LNCAP (cell line): ENCODE data around the gene VWA3B.

ENCODE experiments used
- TF ChIP-seq, protein P1 (sequence below): fragments of 450-650 bp; IDR thresholded peaks from 2 replicates; pipeline ENCODE4 v1.5.1; 2017; ENCODE audit warnings: mild to moderate bottlenecking

VWA3B gene

DNA sequence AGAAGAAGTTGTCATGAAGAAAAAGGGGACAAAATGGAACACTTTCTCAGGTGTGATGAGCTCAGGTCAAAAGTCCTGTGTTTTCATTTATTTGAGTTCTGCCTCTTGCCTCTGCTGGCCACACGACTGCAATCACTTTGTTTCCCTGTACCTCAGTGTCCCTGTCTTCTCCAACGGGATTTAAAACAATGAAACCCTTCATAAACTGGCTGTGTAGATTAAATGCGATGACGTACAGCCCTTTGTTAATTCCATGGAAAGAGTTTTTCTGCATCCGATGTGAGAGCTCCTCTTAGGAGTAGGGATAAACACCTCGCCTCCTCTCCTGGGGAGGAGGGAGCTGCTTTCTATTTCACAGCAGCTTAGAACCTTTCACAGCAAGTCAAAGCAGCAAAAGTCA lies 207.7 kb downstream of the VWA3B start:
- TF ChIP-seq, protein P1, sequence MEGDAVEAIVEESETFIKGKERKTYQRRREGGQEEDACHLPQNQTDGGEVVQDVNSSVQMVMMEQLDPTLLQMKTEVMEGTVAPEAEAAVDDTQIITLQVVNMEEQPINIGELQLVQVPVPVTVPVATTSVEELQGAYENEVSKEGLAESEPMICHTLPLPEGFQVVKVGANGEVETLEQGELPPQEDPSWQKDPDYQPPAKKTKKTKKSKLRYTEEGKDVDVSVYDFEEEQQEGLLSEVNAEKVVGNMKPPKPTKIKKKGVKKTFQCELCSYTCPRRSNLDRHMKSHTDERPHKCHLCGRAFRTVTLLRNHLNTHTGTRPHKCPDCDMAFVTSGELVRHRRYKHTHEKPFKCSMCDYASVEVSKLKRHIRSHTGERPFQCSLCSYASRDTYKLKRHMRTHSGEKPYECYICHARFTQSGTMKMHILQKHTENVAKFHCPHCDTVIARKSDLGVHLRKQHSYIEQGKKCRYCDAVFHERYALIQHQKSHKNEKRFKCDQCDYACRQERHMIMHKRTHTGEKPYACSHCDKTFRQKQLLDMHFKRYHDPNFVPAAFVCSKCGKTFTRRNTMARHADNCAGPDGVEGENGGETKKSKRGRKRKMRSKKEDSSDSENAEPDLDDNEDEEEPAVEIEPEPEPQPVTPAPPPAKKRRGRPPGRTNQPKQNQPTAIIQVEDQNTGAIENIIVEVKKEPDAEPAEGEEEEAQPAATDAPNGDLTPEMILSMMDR, result no peak

DNA sequence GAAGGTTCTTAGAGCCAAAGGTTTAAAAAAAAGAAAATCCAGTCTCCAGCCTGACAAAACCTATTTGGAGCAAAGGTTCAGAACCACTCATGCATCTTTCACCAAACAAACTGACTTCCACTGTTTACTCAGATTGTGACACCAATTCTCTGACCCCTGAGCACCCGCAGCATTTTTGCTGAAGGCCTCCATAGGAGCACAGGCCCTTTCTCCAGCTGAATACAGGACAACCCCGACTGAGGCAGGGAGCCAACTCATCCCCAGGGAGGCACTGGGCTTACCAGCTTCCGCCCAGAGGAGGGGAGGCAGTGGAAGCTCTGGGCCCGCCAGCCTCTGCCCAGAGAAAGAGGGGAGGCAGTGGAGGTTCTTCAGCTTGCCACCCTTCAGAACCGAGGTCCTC lies 208.3 kb downstream of the VWA3B start:
- TF ChIP-seq, protein P1, result no peak

DNA sequence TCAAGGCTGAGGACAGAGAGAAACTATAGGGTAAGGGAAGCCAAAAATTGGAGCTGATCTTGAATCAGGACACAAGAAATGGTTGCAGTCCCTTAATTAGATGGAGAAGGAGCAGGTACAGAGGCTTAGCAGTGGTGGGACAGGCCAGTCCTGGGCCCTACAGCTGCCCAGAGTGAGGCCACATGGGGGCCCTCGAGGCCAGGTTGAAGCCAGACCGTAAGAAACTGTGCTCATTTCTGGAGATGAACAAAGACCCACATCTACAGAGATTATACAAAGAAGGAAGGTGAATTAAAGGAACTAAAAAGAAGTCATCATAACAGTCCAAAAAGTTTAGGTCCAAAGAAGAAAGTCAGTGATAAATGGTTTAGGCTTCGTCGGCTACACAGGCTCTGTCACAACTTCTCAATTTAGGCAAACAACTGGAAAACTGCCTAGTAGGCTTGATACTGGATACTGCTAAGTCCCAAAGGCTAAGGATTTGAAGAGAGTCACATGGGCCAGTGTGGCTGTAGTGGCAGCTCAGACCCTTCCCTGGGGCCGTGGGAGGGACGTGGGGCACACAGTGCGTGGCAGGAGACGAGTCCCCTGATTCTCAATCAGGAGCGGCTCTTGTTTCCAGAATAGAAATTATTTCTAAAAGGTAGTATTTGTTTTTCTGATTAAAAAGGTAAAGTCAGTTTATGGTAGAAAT lies 208.9 kb downstream of the VWA3B start:
- TF ChIP-seq, protein P1, result no peak

DNA sequence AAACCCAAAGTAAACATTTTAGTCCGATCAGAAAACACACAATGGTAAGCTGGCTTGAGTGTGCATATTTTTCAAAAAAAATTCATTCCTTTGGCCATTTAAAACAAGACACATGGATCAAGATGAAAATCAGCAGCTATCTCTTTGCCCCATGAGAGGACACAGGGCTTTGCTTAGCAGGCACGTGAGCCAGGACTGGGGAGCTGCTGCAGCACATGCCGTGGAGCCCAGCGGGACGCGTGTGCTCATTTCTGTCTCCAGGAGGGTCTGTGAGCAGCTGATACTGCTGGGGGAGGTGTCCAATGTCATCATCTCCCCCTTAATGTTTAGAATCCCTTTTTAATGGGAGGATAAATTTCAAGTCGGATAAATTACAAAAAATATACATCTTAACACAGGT lies 209.5 kb downstream of the VWA3B start:
- TF ChIP-seq, protein P1, result no peak

DNA sequence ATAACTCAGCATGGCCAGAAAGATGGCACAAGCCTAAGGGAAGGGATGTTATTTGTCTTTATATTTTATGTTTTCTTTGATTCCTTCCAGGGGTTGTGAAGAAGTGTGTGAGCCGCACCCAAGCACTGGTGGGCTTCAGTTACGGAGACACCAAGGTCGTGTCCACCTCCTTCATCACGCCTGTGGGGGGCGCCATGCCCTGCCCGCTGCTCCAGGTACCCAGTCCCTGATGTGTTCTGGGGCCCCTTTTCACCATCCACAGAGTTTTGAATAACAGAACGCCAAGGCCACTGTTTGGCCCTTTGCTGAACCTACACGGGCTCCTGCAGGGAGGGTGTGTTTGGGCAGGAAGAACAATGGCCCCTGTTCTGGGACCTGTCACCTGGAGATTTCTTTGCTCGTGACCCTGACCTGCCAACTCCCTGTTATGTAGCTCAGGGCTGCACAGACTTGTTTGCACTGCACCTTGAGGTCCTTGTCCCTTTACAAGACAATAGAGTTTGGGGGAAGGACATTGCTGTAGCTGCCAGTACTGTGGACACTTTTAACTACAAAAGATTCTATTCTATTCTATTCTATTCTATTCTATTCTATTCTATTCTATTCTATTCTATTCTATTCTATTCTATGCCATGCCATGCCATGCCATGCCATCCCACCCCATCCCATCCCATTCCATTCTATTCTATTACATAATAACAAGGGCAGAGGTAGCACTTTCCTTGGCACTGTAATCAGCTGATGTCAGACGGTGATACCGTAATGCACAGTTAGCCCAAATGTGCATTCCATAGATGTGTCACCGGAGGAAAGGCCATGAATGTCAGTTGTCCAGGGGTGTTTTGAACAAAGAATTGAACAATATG lies 211.1 kb downstream of the VWA3B start:
- TF ChIP-seq, protein P1, result no peak

DNA sequence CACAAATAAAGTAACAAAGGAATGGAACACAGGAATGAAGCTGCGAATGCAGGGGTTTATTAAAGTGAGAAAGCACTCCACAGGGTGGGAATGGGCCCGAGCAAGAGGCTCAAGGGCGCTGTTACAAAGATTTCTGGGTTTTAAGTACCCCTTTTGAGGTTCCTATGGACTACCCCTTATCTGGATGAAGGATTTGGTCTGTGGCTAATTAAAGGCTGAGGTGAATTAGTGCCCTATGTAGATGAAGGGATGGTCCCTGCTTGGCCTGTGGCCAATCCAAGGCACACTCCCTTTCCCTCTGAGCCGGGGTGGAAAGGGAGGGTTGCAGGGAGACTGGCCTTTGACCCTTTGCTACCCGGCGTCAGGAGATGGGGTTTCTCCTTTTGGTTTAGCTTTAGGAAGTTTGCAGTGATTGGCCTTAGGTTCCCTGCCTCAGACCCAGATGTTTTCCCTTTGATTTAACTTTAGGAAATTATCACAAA lies 211.8 kb downstream of the VWA3B start:
- TF ChIP-seq, protein P1, result no peak

DNA sequence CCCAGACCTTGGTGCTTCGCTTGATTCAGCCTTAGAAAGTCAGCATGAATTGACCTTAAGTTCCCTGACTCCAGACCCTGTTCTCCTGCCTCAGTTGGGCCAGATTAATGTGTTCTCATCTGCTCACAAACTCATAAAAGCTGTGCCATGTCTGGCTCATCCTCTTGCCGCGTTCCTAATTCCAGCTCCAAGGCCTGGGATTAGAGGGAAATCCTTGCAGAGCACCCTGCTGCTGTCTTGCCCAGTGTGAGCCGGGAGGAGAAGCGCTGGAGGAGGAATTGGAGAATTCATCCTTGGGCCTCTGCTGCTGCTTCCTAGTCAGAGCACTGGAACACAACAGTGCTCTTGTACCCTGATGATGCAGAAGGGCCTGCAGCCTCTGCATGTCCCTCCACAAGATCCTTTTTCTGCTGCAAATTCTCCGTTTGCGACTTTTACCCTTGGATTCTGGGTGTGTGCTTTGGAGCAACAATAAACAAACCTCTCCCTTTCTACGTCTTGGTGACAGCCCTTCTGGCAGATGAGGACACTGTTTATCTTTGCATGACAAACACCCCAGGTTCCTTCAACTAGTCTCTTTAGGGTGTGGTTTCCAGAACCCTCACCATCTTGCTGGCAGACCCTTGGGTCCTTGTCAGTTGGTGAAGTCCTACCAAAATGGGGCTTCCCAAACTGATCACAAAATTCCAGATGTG lies 212.4 kb downstream of the VWA3B start:
- TF ChIP-seq, protein P1, result no peak
